Islet precursor cell (in vitro differentiated cells): ENCODE measurements around the gene COL13A1.

Source experiments
- DNase-seq: peaks from one replicate; pipeline ENCODE4 v3.0.0-alpha.2; 2018

The COL13A1 gene

DNA sequence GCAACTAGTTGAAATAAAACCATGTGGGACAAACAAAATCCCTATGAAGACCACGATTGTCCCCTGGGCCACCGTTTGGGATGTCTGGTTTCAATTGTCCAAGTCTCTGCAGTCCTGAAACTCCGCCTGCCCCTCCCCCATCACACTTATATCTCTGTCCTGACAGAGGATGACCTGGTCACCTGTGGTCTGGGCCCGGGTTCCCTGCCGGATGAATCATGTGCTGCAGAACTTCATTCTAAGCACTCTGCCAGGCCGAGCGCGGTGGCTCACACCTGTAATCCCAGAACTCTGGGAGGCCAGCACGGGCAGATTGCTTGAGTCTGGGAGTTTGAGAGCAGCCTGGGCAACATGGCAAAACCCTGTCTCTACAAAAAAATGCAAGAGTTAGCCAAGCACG, 91.1 kb downstream of the COL13A1 start:
- no peak for DNase-seq

- no peak for DNase-seq
Observed at GRCh38 chr10:69893271-69893900, 91.7 kb downstream of the COL13A1 start.

- DNase-seq: no peak
Observed at GRCh38 chr10:69894156-69894555, 92.5 kb downstream of the COL13A1 start.

DNA sequence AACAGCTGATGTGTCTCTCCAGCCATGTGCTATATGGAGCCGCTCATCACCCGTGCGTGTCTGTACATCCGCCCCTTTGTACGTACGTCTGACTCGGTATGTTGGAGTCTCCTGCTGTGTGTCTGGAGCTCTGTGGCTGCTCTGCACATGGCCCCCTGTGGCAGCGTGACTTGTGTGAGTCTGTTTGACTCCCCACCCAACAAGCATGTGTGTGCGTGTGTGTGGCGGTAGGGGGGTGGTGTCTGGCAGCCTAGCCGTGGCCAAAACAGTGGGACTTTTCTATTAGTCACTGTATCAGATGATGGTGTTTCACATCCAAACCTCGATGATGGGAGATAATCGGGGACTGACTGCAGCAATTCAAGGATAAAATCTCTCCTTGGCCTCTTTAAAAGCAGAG, 94.1 kb downstream of the COL13A1 start:
- no peak for DNase-seq

GRCh38 chr10:69896606-69897231, 95.0 kb downstream of the COL13A1 start:
- no peak for DNase-seq

- no peak for DNase-seq
Observed at GRCh38 chr10:69897432-69897831, 95.7 kb downstream of the COL13A1 start.

GRCh38 chr10:69897999-69898398, 96.3 kb downstream of the COL13A1 start:
- DNase-seq: no peak

DNA sequence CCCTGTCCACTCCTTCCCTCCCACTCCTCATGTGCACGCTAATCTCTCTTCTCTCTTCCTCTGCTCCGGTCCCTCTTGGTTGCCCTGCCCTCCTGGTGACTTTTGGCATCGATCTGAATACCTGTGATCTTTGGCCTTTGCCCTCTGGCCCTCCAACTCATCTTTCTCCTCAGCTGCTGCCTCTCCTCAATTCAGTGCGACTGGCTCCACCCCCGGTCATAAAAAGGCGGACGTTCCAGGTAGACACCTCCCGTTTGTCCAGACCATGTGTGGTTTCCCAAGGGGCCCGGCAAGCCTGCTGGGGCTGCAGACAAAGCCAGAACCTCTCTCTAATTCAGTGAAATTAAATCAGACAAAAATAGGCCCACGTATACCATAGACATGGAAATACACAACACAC, 96.8 kb downstream of the COL13A1 start:
- no peak for DNase-seq

DNA sequence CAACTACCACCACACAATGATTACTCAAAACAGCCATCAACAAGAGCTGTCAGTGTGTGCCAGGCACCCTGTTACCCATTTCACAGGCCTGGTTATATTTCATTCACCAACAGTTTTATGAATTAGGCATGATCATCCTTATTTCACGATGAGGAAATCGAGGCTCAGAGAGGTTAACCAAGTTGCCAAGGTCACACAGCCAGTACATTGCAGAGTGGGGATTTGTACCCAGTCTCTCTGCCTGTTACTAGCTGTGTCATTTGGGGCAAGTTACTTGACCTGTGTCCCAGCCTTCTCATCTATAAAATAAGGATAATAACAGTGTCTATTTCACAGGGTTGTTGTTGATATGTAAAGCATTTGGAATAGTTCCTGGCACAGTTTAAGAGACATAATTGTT, 97.2 kb downstream of the COL13A1 start:
- no peak for DNase-seq

DNA sequence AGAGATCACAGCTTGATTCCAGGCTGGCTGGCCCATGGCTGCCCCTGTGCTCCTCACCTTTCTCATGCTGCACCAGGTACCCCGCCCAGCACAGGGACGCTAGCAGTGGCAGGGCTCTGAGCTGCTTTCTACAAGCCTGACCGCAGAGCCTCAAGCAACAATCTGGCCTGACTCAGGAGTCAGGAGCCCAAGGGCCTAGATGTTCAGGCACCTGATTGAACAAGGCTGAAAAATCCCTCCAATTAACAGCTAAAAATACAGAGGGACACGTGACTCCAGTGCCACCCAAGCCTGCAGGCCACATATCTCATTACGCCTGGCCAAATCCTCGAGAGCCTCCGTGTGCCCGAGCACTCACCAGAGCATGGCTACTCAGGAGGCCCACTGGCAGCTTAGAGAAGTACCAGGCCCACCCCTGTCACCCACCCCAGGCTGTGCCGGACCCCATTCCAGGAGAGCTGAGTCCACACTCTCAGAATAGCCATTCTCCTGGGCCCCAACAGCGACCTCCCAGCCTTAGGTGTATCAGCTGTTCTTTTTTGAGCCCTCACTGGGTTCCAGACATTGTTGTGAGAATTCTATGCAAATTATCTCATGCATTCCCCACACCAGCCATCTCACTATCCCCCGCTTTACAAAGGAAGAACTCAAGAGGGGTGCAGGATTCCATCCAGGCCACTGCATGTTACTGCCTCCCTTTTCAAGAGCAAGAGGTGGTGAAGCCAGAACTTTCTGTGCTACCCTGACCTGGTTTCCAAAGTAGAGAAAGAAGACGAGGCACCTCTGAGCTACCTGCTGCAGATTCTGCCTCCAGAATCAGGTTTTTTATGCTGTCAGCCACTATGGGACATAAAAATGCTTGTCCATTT, 98.3 kb downstream of the COL13A1 start:
- no peak for DNase-seq

- no peak for DNase-seq
Observed at GRCh38 chr10:69901022-69901421, 99.3 kb downstream of the COL13A1 start.

GRCh38 chr10:69901628-69902505, 100.2 kb downstream of the COL13A1 start:
- DNase-seq: peak; percentile 86

DNA sequence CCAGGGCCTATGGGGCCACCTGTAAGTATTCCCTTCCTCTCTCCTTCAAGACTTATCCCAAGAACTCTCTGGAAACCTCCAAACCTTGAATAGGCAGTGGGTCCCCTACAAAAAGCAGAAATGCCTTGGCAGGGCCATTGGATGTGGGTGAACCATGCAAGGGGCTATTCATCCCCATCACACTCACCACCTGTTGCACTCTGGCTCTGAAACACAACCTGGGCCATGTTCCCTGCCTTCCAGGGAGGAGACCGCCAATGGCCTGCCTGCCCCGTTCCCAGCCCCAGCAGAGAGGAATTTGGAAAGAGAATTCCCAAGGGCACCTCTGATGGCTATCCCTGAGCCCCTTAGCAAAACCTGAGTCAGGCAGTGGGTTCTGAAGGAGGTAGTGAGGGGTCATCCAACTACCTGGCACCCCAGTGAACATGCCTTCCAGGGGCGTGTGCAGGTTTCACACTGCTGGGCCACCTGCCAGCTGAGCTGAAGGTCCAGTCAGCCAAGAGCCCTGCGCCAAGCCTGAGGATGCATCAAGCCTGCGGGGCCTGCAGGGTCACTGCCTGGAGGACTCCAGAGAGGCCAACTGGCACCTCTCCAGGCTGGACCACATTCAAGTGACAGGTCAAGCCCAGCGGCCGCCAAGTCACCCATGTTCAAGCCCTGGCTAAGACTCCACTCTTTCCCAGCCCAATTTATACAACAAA, 101.3 kb downstream of the COL13A1 start:
- no peak for DNase-seq

DNA sequence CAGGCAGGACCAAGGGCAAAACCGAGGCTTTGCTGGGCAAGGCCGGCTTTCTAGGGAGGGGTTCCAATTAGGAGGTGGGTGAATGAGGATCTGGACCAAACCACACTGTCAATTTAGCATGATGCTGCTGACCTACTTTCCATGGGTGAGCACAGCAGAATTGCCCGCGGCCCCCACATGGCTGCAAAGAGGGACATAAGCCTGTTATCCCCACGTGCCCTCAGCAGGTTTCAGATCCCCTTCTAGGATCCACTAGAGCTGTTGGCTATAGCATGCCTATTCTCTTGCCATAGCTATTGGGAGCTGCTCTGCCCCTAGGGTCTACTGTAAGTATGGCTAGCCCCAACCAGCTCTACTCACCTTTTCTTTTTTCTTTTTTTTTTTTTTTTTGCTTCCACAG, 102.8 kb downstream of the COL13A1 start:
- no peak for DNase-seq

GRCh38 chr10:69906425-69906824, 104.7 kb downstream of the COL13A1 start:
- DNase-seq: no peak

DNA sequence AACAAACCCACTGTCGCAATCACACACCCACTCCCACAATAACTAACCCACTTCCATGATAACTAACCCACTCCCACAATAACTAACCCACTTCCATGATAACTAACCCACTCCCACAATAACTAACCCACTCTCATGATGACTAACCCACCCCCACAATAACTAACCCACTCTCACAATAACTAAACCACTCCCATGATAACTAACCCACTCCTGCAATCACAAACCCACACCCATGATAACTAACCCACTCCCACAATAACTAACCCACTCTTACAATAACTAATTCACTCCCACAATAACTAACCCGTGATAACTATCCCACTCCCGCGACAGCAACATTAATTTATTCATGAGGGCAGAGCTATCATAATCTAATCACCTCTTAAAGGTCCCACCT, 105.8 kb downstream of the COL13A1 start:
- DNase-seq: no peak

- DNase-seq: no peak
Observed at GRCh38 chr10:69908124-69908523, 106.4 kb downstream of the COL13A1 start.

GRCh38 chr10:69910561-69910960, 108.9 kb downstream of the COL13A1 start:
- DNase-seq: no peak

GRCh38 chr10:69911613-69912528, 110.2 kb downstream of the COL13A1 start:
- DNase-seq: no peak

GRCh38 chr10:69912589-69912988, 110.9 kb downstream of the COL13A1 start:
- no peak for DNase-seq
